Ovary (tissue), 3 donors: ENCODE results near the gene NECAB2.

Experiments used
- CTCF ChIP-seq, 3 donors: fragments of 450-650 bp in 2 of 3; fragments of 200-600 bp in 1 of 3; IDR thresholded peaks; one replicate each; pipeline versions ENCODE4 v1.5.1 to v1.8.0; 2016 to 2022; ENCODE audit warnings: antibody characterized with exemption in 3 of 3, mild to moderate bottlenecking in 1 of 3
- POLR2A ChIP-seq: fragments of 450-650 bp; IDR thresholded peaks from one replicate; pipeline ENCODE4 v1.6.1; 2017; ENCODE audit warnings: antibody characterized with exemption, mild to moderate bottlenecking, moderate library complexity
- donor health status: DM: no; HTN: no; CAD: no.

DNA sequence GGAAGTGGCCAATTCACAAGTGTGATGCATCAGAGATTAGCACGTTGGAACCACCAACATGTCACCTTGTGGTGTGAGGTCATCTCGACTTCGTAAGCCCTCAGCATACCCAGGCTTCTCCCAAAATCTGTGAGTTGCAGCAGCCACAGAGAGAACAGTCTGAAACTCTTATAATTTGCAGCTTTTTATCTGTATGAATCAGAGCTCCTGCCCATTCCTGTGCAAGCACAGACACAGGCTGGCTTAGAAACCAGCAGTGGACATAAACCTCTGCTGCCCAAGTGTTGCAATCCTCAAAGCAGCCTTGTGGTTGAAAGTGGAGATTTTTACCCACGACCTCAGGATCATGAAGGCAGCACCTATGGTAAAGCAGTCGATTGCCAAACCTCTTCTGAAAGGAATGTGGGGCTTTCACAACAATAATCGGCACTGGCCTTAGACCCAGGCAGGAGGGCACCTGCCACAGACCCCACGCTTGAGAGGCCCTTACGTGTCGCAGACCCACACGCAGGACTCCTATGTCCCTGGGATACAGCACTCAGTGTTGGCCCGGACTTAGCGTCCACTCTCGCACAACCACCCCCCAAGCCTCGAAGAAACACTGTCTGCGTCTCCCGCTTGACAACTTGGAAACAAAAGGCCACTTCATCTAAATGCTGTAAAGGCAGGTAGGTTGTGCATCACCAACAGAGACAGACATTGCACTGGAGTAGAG lies 39.5 kb upstream of the NECAB2 start:
- TF ChIP-seq CTCF (IDR thresholded peaks at IDR 0.05) (no peak), POLR2A (no peak)
